ENCODE measurements around the gene MATCAP1. TPM values are rescaled to one million over a fixed set of nuclear protein-coding genes. Genes with fewer than 3 reads are reported as not detected.

MATCAP1 gene
- total and polyA plus RNA-seq, 2 of the 13 experiments (the other 11 are each of a cell fraction or from before 2014, with no cell fraction given) = 11.2 to 24.5 TPM

- TF ChIP-seq BRF2 (CRISPR knock-in tag; IDR thresholded peaks at IDR 0.05) = no peak
- TF ChIP-seq NBN (conservative IDR thresholded peaks at IDR 0.05) = no peak
- TF ChIP-seq MED1 (CRISPR knock-in tag; IDR thresholded peaks at IDR 0.05) = 0 out of 2 replicates have a peak, but pooled peaks have one; percentile 3
- 0 out of 2 replicates have a peak, but pooled peaks have one; percentile 28 for TF ChIP-seq TEAD2 (CRISPR knock-in tag; IDR thresholded peaks at IDR 0.05)
- no peak for TF ChIP-seq ZMYM3 (CRISPR knock-in tag; IDR thresholded peaks at IDR 0.05)
- no peak for TF ChIP-seq ARNT (IDR thresholded peaks at IDR 0.05)
- TF ChIP-seq NR2F1 (CRISPR knock-in tag; IDR thresholded peaks at IDR 0.05) = no peak
- TF ChIP-seq ZNF460 (CRISPR knock-in tag; IDR thresholded peaks at IDR 0.05; ENCODE audit: borderline replicate concordance) = no peak
- TF ChIP-seq ZNF432 (CRISPR knock-in tag; IDR thresholded peaks at IDR 0.05; ENCODE audit: borderline replicate concordance) = no peak
- TF ChIP-seq FLYWCH1 (CRISPR knock-in tag; IDR thresholded peaks at IDR 0.05) = no peak
- TF ChIP-seq ZBTB40 (IDR thresholded peaks at IDR 0.05) = no peak
- 0 out of 2 replicates have a peak, but pooled peaks have one; percentile 7 for TF ChIP-seq ZBTB40 (CRISPR knock-in tag; IDR thresholded peaks at IDR 0.05)
- TF ChIP-seq SPEN (CRISPR knock-in tag; IDR thresholded peaks at IDR 0.05; ENCODE audit: low read depth) = no peak
- TF ChIP-seq ZNF800 (CRISPR knock-in tag; IDR thresholded peaks at IDR 0.05) = no peak
- TF ChIP-seq POLR2AphosphoS2 (IDR thresholded peaks at IDR 0.05; ENCODE audit: low read depth, low read length) = peak; percentile 66; the same call in 1 of the 2 replicates
- TF ChIP-seq SP2 (CRISPR knock-in tag; IDR thresholded peaks at IDR 0.05) = peak; percentile 10; the same call in 1 of the 2 replicates
- TF ChIP-seq ZNF414 (CRISPR knock-in tag; IDR thresholded peaks at IDR 0.05) = no peak
- TF ChIP-seq TGIF2 (CRISPR knock-in tag; IDR thresholded peaks at IDR 0.05) = no peak
These were observed 35.0 kb downstream of the MATCAP1 start (continued) for GRCh38 chr16:67148656-67149275.

Data from HepG2 (cell line).